GM13977 (cell line): Measurements from ENCODE around the gene OSBPL3.
A peak's percentile ranks its signal among the peaks of the same experiment; 100 is the strongest.

Source experiments
- DNase-seq: peaks from one replicate; pipeline ENCODE4 v3.0.0; 2012; ENCODE audit warnings: low spot score
- in situ Hi-C: fragments of 300-500 bp; cut with MboI; formaldehyde crosslinking; loops from one replicate; pipeline ENCODE4 v1.12.0; 2022; ENCODE audit warnings: low sequenced_read_pairs, low pct_unique_long_range_greater_than_20kb, mixed read lengths, inconsistent platforms; ENCODE audit not compliant: unreplicated experiment
- TF ChIP-seq, protein P1 (sequence below): IDR thresholded peaks from 2 replicates; pipeline ENCODE4 v1.5.1; 2012; ENCODE audit warnings: mild to moderate bottlenecking, control low read depth; ENCODE audit not compliant: insufficient read depth; ENCODE audit errors: extremely low read depth, missing control alignments

Gene OSBPL3

DNA sequence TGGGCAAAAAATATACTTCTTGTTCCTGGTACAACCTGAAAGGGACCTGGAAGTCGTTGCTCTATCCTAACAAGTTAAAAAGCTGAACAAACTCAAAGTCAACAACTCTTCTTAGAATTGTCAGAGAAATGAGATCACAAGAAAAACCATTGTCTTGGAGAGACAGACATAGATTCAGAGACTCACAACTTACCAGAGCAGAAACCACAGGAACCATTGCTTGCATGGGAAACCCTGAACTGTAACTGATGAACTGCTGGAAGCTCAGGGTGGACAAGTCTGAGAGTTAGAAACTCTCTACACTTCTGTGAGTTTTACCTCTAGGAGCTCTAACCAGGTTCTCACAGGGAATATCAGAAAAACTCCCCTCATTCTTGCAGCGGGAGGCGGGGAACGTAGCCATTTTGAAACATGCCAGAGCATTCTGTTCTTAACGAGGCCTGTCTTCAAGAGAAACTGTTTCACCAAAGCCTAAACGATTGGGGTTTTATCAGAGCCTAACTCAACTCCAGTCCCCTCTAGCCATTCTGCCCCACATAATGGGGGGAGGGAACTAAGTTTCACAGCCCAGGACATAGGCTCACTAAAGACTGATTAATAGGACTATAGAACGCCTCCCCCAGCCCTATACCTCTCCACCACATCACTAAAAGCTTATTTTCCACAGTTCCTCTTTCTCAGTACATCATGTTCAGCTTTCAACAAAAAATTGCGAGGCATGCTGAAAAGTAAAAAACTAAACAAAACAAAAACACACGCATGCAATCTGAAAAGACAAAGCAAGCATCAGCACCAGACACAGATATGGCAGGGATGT lies 210.8 kb downstream of the OSBPL3 start:
- in situ Hi-C loops: no loop called here
- DNase-seq: no peak
- TF ChIP-seq, protein P1, sequence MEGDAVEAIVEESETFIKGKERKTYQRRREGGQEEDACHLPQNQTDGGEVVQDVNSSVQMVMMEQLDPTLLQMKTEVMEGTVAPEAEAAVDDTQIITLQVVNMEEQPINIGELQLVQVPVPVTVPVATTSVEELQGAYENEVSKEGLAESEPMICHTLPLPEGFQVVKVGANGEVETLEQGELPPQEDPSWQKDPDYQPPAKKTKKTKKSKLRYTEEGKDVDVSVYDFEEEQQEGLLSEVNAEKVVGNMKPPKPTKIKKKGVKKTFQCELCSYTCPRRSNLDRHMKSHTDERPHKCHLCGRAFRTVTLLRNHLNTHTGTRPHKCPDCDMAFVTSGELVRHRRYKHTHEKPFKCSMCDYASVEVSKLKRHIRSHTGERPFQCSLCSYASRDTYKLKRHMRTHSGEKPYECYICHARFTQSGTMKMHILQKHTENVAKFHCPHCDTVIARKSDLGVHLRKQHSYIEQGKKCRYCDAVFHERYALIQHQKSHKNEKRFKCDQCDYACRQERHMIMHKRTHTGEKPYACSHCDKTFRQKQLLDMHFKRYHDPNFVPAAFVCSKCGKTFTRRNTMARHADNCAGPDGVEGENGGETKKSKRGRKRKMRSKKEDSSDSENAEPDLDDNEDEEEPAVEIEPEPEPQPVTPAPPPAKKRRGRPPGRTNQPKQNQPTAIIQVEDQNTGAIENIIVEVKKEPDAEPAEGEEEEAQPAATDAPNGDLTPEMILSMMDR: no peak

DNA sequence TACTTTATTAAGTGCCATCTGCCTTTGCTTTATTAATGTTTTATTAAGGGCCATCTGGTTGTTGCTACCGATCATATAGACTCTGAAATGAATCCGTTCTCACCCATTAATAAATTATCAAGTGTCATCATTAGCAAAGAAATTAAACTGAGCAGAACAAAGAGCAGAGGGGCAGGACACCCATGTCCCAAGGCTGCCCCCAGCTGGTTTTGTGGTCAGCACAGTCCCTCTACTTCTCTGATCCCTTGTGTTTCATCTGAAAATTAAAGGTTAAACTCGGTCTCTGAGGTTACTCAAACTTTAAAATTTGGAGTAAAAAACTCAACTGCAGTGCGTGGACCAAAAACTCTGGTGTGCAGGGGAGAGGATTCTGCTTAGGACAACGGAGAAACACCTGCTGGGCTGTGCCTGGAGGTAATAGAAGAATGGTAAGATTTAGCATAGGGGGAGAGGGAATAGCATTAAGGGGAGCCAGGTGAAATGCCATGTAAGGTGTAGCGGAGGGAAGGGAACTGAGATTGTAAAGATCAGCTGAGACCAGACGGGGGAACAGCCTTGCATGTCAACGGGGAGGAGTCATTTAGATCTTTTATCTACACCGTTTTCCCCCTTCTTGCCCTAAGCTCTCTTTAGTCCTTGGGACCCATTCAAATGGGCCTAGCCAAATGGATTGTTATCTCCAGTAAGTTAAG lies 212.0 kb downstream of the OSBPL3 start:
- in situ Hi-C loops: no loop called here
- TF ChIP-seq, protein P1: peak; percentile 12
- DNase-seq: no peak

DNA sequence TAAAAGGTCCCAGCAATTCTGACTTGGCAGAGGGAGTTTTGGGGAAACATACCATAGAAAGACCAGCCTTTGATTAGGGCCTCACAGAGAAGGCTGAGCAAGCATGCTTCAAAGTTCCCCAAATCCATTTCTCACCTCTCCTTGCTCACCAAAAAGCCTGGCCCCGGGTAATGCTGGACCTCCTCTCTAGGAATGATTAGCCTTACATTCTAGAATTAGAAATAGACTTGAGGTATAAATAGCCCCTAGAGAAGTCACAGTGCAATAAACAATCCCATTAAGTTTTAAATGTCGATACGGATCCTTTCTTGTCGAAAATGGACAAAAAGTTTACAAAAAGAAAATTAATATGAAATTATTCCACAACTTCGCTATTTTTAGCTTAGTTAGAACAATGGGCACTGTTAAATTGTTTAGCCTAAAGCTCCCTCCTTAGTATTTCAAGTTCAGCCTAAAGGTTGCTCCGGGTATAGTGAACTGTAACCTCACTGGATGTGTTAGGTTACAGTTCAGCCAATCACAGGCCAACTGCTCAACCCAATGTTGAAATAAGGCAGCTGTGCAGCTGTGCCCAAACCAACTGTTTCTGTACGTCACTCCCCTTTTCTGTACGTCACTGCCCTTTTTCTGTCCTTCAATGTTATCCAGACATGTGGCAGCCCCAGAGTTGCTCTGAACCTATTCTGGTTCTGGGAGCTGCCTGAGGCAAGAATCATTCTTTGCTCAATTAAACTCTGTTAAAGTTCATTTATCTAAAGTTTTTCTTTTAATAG lies 214.8 kb downstream of the OSBPL3 start:
- no peak for DNase-seq
- TF ChIP-seq, protein P1: no peak
- in situ Hi-C loops: no loop called here

DNA sequence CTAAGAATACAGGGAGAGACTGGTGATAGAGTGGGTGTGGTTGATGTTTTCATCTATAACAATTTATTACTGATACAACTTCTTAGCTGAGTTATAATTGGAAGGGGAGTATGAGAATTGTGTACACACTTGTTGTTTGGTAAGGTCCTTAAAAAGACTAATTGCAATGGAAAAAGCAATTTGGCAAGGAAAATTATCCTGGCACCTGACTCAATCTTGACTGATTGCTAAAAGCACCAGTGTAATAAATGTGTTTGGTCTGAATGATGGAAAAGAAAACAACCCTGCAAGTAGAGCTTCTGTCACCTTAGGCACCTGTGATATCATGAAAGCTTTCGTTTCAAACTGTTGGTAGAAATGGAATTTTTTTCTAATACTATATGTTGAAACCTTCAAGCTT lies 216.0 kb downstream of the OSBPL3 start:
- TF ChIP-seq, protein P1: no peak
- no peak for DNase-seq
- in situ Hi-C loops: no loop called here

DNA sequence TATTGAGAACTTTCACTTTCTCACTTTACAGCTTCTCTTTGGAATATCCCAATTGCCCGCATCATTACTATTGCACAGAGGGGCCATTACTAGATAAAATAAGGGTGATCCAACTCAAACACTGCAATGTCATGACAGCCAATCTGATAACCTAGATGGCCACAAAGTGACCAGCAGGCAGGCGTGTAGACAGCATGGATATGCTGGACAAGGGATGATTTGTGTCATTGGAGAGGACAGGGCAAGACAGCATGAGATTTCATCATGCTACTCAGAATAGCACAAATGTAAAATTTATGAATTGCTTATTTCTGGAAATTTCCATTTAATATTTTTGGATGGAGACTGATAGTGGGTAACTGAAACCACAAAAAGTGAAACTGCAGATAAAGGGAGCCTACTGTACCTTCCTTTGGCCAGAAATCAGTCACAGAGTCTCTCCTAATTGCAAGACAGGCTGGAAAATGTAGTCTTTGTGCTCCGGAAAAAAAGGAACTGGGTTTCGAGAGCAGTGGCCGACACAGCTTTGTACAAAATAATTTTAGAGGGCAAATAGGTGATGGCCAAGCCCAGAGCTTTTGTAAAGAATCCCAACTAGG lies 216.6 kb downstream of the OSBPL3 start:
- in situ Hi-C loops: no loop called here
- TF ChIP-seq, protein P1: no peak
- no peak for DNase-seq

DNA sequence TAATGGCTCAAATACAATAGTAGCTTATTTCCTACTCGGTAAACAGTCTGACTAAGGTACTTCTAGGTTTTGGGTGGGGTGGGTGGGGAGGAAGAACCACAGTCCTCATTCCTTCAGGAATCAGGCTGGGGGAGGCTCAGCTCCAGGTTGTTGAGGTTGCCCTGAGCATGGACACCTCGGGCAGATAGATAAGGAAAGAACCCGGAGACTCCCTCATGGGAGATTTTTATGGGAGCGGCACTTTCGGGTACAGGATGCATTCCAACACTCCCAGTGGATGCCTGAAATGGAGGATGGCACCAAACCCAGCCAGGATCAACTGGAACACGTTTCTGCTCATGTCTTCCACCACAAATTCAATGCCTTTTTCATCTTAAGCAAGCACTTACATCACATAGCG lies 217.2 kb downstream of the OSBPL3 start:
- TF ChIP-seq, protein P1: no peak

More for the DNA sequence above, 217.2 kb downstream of the OSBPL3 start:
- in situ Hi-C loops: no loop called here
- DNase-seq: no peak
